Heart right ventricle (tissue), 16 donors: ENCODE results near the gene CARD9. TPM values are rescaled to one million over a fixed set of nuclear protein-coding genes. Genes with fewer than 3 reads are reported as not detected.

ENCODE experiments used
- ATAC-seq, 8 donors: fragments of 200-7000 bp; cut with Tn5 transposase; one replicate each; pipeline ENCODE4 v1.9.1; 2020; ENCODE audit warnings: mild to moderate bottlenecking in 8 of 8, moderate library complexity in 8 of 8, moderate number of reproducible peaks in 1 of 8
- DNase-seq, 2 donors: peaks; one replicate each; pipeline ENCODE4 v3.0.0-alpha.2; 2020
- H3K27ac ChIP-seq, 10 donors: fragments of 200-600 bp; sonication (generic) in 2 of 10; one replicate each; pipeline versions ENCODE4 v1.5.0 to v1.8.0; 2020 to 2022; ENCODE audit warnings: mild to moderate bottlenecking in 3 of 10
- H3K27me3 ChIP-seq, 7 donors: fragments of 200-600 bp; one replicate each; pipeline ENCODE4 v1.8.0; 2021 to 2022; ENCODE audit warnings: mild to moderate bottlenecking in 2 of 7
- H3K36me3 ChIP-seq, 9 donors: fragments of 200-600 bp; sonication (generic) in 1 of 9; one replicate each; pipeline versions ENCODE4 v1.5.0 to v1.8.0; 2020 to 2022; ENCODE audit warnings: mild to moderate bottlenecking in 2 of 9
- H3K4me1 ChIP-seq, 9 donors: fragments of 200-600 bp; sonication (generic) in 1 of 9; one replicate each; pipeline versions ENCODE4 v1.5.0 to v1.8.0; 2020 to 2022; ENCODE audit warnings: mild to moderate bottlenecking in 4 of 9
- H3K4me3 ChIP-seq, 10 donors: fragments of 200-600 bp; sonication (generic) in 2 of 10; one replicate each; pipeline versions ENCODE4 v1.5.0 to v1.8.0; 2020 to 2022; ENCODE audit warnings: mild to moderate bottlenecking in 7 of 10, moderate library complexity in 2 of 10
- H3K9me3 ChIP-seq, 11 donors: fragments of 200-600 bp in 10 of 11; sonication (generic) in 2 of 11; one replicate each; pipeline versions ENCODE4 v1.5.0 to v1.8.0; 2013 to 2022; ENCODE audit warnings: mild to moderate bottlenecking in 2 of 11, control low read depth in 1 of 11, moderate library complexity in 1 of 11
- CTCF ChIP-seq, 9 donors: fragments of 200-600 bp; sonication (generic) in 2 of 9; IDR thresholded peaks; one replicate each; pipeline versions ENCODE4 v1.5.0 to v1.8.0; 2021 to 2022; ENCODE audit warnings: antibody characterized with exemption in 9 of 9, mild to moderate bottlenecking in 5 of 9, moderate library complexity in 1 of 9
- WGBS, 2 donors: extraction: QIAGEN DNeasy Blood & Tissue Kit; methylation state at CpG; one replicate each; pipeline ENCODE4 v1.1.7; 2013; ENCODE audit warnings: inconsistent platforms in 1 of 2; 5-methylcytosine and 5-hydroxymethylcytosine counted together
- intact Hi-C, 10 donors: fragments of 100-400 bp; cut with DNase I; formaldehyde crosslinking; loops; one replicate each; pipeline versions ENCODE4 v1.11.1 to v1.14.2; 2022
- polyA plus RNA-seq, 2 donors: library from polyadenylated mRNA; stranded (reverse); fragments of 200-250 nt; gene quantifications; one replicate each; pipeline ENCODE4 v1.2.3, GENCODE V29; 2013
- total RNA-seq, 10 donors: library from RNA; stranded (reverse); fragmentation: NEBNext Ultra II Directional in 3 of 10; extraction: Animal tissue kit (Norgen Biotek cat#: 25700) in 3 of 10; gene quantifications; one replicate each; pipeline versions ENCODE4 v1.2.1 to v1.2.4, GENCODE V29; 2021 to 2023
- donor health status: Arrhythmogenic right ventricular cardiomyopathy.
- donor health status: ischemic (EF 13 %, LVEDD 7.1; RV severe dilation, severe dysfunction).
- donor health status: healthy with polysubstance abuse.
- donor health status: DM: no; HTN: yes; CAD: no.
- donor health status: DM: no; HTN: no; CAD: no.
- donor health status: ischemic (EF 25% LVEDD 6.9; RV normal size, moderate dysfunction).
- donor health status: ischemic (EF 25% LVEDD 5.7; RV mildly dilated, moderate dysfunction).
- donor health status: healthy.
- donor health status: DM: yes; HTN: yes; CAD: no.
- donor health status: Ischemic cardiomyopathy.
- donor health status: ischemic (EF 35%, LVEDD 5.7; RV mildly dilated, moderate dysfunction).
- donor health status: nonischemic (EF 11% LVEDD 7.7; RV severe dilation, severe dysfunction).
- donor health status: DM: yes; HTN: yes; CAD: no.
- donor health status: PGD.
- donor health status: ischemic (EF 29% LVEDD 5.4; RV normal size, mild dysfunction).
- donor health status: nonischemic (EF 23%, LVEDD 6.1; RV moderate dilation, normal function).

Gene CARD9
- total and polyA plus RNA-seq, 12 donors = 0.21 to 2.0 (median 1.1) TPM; not detected in 1

- H3K4me1 ChIP-seq = peaks cover 0 to 32% (median 6%) of the 10 kb centered on the region in 9 donors
- no peak overlapping the region for H3K27ac ChIP-seq
- H3K36me3 ChIP-seq = peaks cover 0 to 33% (median 0%) of the 10 kb centered on the region in 9 donors
- H3K4me3 ChIP-seq = no peak overlapping the region
- WGBS, 2 donors = 93 to 95% methylated on average over 12 of the region's 12 CpGs
- H3K9me3 ChIP-seq = no peaks in the 10 kb centered on the region
- DNase-seq (no peak), ATAC-seq (no peak)
- H3K27me3 ChIP-seq = no peaks in the 10 kb centered on the region
- intact Hi-C loops = no loop called here
- no peak for TF ChIP-seq CTCF (IDR thresholded peaks at IDR 0.05)
These were observed 1.6 kb upstream of the CARD9 start for GRCh38 chr9:136375096-136375495.

- ATAC-seq = no peak
These were observed 710 bp upstream of the CARD9 start for GRCh38 chr9:136374183-136374575.

GRCh38 chr9:136372561-136373299 is 739 bp downstream of the CARD9 start:
- peak in 1 of 2 donors; percentile 65 for DNase-seq
- 38 to 42% methylated on average over 21 of the region's 21 CpGs for WGBS, 2 donors
- H3K9me3 ChIP-seq = no peaks in the 10 kb centered on the region
- no peaks in the 10 kb centered on the region for H3K27me3 ChIP-seq
- H3K4me1 ChIP-seq = peaks cover 0 to 32% (median 6%) of the 10 kb centered on the region in 9 donors
- peak overlapping the region in 7 of 10 donors; percentile 1 to 55 (median 29) for H3K4me3 ChIP-seq
- ATAC-seq = peak; percentile 24 to 70 (median 64)
- H3K27ac ChIP-seq = peak overlapping the region in 1 of 10 donors; percentile 72
- TF ChIP-seq CTCF (IDR thresholded peaks at IDR 0.05) = peak in 1 of 9 donors; percentile 18
- H3K36me3 ChIP-seq = peaks cover 0 to 17% (median 0%) of the 10 kb centered on the region in 9 donors
- intact Hi-C loops = no loop called here

More at GRCh38 chr9:136374183-136374575, 710 bp upstream of the CARD9 start:
- H3K9me3 ChIP-seq = no peaks in the 10 kb centered on the region
- peaks cover 0 to 32% (median 0%) of the 10 kb centered on the region in 9 donors for H3K36me3 ChIP-seq
- intact Hi-C loops = no loop called here
- H3K4me3 ChIP-seq = no peak overlapping the region
- peaks cover 0 to 32% (median 6%) of the 10 kb centered on the region in 9 donors for H3K4me1 ChIP-seq
- 91% methylated on average over 14 of the region's 14 CpGs for WGBS, 2 donors
- no peak overlapping the region for H3K27ac ChIP-seq
- TF ChIP-seq CTCF (IDR thresholded peaks at IDR 0.05) = no peak
- H3K27me3 ChIP-seq = no peaks in the 10 kb centered on the region
- DNase-seq = no peak

GRCh38 chr9:136372006-136372405 is 1.5 kb downstream of the CARD9 start:
- no peaks in the 10 kb centered on the region for H3K9me3 ChIP-seq
- TF ChIP-seq CTCF (IDR thresholded peaks at IDR 0.05) = no peak
- H3K4me1 ChIP-seq = peaks cover 0 to 26% (median 6%) of the 10 kb centered on the region in 9 donors
- H3K27ac ChIP-seq = peak overlapping the region in 1 of 10 donors; percentile 72
- intact Hi-C loops = no loop called here
- no peaks in the 10 kb centered on the region for H3K27me3 ChIP-seq
- DNase-seq = no peak
- H3K36me3 ChIP-seq = peaks cover 0 to 15% (median 0%) of the 10 kb centered on the region in 9 donors
- 88 to 93% methylated on average over 21 of the region's 21 CpGs for WGBS, 2 donors
- H3K4me3 ChIP-seq = peak overlapping the region in 1 of 10 donors; percentile 55
- no peak for ATAC-seq
